Stimulated activated naive CD4-positive, alpha-beta T cell (primary cell): ENCODE data around the gene GDF11.

Source experiments
- DNase-seq, 6 experiments: peaks; one replicate each; lab custom pipeline; 2025; lab: John Stamatoyannopoulos, UW

Gene GDF11

DNA sequence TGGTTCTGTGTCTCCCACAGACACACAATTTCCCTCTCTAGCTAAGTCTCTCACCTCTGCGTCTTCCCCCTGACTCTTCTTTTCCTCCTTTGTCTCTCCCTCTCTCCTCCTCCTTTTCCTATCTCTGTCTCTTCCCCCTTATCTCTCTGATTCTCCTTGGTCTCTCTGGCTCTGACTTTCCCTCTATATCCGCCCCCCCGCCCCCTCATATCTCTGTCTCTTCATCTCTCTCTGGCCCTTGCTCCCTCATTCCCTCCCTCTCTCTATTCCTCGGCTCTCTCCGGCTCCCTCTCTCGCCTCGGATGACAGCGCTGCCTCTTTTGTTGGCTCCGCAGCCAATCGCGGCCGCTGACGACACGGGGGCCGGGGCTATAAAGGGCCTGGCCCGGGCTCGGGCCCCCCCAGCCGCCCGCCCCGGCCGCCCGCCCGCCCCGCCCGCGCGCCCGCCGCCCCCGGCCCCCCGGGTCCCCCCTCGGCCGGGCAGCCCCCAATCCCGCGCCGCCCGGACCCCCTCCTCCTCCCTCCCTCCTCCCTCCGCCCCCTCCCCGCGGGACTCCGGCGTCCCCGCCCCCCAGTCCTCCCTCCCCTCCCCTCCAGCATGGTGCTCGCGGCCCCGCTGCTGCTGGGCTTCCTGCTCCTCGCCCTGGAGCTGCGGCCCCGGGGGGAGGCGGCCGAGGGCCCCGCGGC lies at the start of gene GDF11:
TSS of gene GDF11 (plus strand) at position 404 of the 687 bp plus-strand sequence. CDS start at position 599, 195 bp downstream.
- peak; percentile 43 to 78 (median 61) for DNase-seq

DNA sequence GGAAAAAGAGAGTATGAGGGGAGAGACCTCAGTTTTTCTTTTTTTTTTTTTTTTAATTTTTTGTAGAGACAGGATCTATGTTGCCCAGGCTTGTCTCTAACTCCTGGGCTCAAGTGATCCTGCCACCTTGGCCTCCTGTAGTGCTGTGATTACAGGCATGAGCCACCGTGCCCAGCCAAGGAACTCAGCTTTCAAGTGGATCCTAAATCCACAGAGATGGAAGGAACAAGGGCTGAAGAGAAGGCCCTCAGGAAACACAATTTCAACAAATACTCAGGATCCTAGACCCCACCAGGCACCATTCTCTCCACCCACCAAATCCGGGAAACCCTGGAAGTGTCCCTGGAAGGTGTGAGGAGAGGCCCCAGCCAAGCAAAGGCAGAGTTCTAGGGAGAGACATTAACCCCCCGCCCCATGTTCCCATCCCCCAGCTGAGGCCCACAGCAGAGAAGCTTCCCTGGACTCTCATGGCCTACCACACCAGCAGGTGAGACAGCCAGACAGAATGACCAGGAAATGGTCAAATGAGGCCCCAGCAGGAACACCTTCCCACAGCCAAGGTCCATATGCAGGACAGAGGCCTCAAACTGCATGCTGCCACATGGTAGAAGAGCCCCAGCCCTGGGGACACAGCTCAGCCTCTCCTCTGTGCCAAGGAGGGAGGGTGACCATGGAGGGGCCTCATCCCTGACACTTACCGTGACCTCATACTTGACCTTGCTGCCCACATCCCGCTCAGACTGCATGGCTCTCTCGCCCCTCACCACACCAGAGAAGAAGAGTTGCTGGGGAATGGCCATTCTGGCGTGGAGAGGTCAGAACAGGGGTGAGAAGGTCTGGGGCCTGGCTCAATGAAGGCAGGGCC lies 49.4 kb upstream of the GDF11 start:
- no peak for DNase-seq

DNA sequence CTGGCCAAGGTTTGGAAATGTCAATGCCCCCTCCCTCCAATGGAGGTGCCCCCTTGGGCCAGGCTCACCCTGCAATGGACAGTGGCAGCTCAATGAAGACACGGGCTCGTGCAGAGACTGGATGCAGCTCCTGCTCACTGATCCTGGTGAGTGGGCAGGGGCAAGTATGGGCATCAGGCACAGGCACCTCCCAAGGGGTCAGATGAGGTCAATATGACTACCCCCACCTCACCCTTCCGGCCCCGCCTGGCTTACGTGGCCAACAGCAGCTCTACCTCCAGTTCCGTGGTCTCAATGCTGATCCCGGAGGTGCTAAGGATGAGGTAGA lies 48.8 kb upstream of the GDF11 start:
- no peak for DNase-seq

DNA sequence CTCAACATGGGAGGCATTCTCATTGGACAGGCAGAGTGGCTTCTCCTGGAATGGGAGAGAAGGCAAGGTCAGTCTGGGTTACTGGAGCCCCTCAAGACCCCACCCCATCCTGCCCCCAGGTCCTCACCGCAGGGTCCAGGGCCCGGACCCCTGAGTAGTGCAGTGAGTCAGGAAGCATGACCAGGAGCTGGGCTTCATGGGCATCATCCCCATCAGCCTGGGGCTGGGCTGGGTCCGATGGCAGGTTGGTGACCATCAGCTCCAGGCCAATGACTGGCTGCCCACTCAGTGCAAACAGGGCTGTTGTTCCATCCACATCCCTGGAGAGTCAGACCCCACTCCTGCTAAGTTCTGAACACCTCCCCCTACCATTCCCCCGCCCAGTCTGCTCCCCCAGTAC lies 48.3 kb upstream of the GDF11 start:
- no peak for DNase-seq

DNA sequence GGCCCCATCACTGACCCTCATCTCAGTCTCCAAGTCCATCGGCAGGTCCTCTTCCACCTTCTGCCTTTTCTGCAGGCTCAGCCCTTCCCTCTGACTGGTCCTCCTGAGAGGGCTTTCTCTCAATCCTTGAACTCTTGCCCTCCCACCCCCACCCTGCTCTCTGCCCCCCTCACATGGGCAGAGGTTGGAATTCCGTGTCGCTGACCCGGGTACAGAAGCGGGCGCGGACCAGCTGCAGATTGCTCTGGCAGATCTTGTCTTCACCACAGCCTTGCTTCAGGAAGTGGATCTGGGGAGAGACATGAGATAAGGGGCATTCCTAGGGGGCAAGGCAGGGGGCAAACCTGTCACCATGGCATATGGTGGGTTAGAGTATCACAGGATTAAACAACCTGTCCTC lies 47.6 kb upstream of the GDF11 start:
- DNase-seq, result no peak

DNA sequence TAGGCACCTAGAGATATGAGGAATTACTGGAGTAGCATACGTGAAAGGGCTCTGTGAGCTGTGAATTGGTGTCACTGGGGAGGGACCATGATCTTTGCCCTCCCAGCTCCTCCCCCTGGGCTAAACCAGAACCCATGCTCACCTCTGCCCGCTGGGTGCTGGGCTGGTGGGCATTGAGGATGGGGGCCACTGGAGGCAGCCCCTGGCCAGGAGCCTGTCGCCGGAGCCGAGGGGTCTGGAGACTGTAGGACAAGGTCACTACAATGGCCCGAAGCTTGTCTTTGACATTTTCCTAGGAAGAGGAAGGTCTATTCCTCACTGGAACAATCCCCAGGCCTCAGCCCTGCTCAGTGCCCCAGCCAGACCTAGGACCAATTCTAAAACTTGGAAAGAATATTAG lies 46.8 kb upstream of the GDF11 start:
- no peak for DNase-seq

DNA sequence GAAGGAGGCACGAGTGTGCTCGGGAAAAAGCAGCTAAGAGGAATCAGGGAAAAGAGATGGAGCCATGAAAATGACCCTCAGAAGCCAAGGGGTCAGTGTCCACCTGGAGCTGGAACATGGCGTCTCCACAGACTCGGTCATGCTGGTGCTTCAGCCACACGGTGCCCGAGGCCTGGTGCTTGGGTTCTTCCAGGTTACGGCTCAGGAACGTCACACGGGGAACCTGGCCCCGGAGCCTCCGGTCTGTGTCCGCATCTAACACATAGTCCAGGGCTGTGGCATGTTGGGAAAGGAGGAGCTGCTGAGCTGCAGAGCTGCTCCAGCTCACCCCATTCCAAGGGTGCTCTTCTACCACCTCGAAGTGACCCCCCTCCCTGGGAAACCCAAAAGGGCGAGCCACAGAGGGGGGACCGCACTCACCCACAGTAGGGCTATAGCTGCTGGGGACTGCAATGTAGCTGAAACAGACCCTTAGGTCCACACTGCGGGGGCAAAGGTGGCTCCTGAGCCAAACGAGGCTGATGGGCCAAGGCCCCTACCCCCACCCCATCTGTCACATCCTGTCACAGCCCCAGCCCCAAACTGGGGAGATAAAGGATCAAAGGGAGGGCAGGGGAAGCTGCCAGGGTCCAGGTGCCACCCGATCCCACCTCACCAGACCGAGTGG lies 46.0 kb upstream of the GDF11 start:
- no peak for DNase-seq

DNA sequence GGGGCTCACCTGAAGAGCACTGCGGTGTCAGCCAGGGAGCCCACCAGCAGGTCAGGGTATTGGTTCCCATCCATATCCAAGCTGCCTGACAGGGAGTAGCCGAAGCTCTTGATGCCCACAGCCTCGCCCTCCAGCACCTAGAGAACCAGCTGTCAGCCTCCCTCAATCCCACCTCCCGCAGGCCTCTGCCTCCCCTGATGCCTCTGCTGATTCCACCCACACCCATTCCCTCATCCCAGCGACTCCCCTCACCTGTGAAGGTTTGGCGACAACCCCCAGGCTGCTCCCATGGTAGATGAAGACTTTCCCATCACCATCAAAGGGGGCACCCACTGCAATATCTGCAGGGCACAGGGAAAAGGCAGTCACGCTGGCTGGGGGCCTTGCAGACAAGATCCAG lies 45.2 kb upstream of the GDF11 start:
- DNase-seq, result no peak

DNA sequence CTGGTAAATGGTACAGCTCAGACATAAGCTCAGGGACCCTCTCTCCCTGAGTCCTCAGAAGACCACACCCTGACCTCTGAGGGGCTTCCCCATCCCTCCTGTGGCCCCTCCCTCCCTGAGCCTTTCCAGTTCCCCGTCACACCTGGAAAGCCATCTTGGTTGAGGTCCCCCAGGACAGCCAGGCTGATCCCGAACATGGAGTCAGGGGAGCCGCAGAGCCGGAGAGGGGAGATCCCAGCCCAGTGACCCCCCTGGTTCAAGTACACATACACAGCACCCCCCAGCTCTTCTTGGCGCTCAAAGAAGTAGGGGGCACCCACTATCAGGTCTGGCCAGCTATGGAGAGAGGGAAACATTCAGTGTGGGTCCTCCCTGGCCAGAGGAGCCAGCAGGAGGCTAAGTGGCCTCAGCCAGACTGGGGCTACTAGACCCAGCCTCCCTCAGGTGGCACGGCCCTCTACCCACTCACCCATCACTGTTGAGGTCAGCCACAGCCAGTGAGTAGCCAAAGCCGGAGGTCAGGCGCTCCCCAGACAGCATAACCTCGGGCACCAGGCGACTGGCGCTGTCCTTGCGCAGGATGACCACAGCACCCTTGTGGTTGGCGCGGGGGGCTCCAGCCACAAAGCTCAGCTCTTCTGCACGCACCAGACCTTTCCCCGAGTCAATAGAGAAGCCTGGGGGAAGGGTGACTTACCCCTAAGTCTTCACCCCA lies 44.5 kb upstream of the GDF11 start:
- no peak for DNase-seq

DNA sequence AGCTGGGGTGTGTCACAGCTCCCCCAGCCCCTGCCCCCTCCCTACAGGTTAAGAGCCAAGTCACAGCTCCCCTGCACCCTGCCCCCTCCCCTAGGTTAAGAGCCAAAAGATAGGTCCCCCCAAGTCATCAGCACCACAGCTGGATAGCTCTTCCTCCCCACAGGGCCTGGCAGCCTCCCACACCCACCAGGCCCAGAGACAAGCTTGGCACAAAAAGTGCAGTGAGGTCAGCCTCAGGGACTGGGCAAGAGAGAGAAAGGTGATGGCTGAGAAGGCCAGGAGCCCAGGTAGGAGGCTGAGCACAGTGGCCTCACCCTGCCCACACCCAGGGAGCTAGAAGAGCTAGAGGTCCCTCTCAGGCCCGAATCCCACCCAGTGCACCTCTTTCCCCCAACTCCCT lies 44.0 kb upstream of the GDF11 start:
- no peak for DNase-seq

DNA sequence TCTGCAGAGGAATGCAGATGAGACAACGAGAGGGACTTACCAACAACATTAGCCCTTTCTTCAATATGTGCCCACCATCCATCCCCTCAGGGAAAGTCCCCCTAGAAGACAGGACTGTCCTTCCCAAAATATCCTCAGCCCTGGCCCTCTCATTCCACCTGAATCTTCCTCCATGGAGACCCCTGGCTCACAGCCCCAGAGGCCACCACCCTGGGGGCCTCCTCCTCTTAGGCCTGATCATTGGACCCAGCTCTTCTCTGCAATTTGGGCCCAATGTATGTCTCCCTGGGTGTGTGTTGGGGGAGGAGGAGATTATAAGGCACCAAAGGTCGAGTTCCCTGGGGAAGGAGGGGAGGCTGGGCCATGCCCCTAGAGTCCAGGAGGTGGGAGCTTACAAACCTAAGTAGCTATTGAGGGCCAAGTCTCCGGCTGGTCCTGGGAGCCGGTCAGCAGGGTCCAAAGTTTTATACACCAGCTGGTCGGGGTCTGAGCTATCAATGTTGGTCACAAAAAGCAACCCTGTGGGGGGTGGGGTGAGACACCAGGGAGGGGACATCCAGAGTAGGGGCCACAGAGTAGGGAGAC lies 43.4 kb upstream of the GDF11 start:
- no peak for DNase-seq

DNA sequence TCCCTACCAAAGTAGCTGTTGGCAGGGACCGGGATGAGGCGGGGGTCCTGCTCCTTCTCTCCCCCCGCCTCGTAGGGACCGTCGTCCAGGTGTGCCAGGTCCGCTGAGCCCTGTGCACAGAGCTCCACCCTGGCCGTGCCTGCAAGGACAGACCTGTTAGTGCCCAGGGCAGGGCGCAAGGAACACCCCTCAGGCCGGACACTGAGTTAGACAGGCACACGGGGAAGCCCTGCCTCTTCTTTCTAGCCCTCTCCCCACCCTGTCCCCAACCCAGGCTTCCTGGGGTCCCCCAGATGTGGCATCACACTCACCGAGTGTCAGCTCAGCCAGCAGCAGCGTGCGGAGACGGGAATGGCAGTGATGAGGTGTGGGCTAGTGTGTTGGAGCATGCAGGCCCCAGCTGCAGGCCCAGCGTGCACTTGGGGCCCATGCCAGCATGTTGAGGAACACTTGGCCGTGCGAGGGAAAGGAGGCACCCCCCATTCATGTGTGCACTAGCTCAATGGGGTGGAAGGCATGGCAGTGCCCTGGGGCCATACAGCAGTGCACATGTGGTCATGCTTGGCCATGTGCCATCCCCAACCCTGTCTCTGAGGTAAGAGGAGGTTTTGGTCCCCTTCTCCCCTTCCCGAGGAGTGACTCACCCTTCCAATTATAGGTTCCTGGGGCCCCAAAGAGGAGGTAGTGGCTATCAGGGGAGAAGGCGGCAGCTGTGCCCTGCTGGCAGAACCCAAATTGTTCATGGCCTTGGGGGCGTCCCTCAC lies 42.5 kb upstream of the GDF11 start:
- DNase-seq, result no peak

DNA sequence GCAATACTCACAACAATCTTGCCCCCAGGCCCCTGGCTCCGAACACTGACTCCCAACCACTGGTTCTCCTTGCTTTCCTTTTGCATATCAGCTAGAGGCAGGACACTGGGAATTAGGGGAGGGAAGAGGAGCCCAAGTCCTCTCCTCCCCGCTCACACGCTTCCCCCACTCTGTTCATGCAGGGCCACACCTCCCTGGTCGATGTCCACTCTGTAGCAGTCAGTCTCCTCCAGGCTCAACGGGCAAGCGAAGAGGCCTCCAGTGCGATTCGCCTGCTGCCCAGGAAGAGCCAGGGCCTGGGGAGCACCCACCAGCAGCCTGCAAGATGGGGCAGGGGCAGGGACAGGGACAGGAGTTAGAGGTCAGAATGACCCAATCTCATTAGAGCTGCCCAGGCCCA lies 40.1 kb upstream of the GDF11 start:
- no peak for DNase-seq

DNA sequence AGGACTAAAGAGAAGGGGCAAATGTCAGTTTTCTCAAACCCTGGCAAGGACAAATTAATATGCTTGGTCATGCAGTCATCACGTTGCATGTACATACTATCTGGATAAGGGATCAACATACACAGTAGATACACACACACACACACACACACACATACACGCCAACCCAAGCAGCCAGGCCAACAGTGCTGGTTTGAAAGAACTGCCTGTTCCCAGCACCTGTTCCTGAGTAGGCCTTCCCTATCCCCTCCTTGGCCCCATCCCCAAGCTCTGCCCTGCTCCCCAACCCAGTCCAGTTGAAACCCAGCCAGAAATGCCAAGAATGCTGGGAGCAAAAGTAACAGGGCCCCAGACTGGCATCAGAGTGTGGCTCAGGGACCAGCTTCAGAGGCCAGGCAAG lies 39.6 kb upstream of the GDF11 start:
- no peak for DNase-seq

DNA sequence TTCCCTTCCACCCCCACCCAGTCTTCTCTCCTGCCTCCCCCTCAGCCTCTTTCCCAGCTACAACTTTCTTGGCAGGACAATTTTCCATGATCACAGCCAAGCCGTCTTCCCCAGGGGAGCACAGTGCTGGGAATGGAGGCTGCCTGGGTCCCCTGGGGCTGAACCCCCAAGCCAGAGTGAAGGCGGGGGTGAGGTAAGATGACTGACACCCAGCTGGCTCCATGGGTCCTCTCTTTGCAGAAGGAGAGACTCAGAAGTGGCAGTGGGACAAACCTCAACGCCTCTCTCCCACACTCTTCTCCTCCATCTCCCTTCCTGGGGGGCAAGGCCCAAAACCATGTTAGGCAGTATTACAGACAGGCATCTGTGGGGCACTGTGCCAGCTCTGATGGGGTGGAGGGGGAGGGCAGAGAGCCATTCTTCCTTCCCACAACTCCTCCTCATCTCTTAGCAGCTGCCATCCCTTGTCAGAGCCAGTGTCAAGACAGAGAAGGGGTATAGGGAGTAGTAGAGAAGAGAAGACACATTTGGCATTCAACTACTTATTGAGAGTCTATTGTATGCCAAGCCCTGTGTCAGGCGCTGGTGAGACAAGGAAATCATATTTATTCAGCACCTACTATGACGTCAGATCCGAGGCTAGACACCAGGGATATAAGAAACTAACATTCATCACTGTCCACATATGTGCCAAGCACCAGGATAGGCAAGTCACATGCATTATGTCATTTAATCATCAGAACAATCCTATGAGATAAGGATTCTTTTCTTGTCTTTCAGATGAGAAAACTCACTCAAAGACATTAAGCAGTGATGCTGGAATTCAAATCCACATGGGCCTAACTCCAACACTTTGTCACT lies 38.8 kb upstream of the GDF11 start:
- DNase-seq, result no peak

DNA sequence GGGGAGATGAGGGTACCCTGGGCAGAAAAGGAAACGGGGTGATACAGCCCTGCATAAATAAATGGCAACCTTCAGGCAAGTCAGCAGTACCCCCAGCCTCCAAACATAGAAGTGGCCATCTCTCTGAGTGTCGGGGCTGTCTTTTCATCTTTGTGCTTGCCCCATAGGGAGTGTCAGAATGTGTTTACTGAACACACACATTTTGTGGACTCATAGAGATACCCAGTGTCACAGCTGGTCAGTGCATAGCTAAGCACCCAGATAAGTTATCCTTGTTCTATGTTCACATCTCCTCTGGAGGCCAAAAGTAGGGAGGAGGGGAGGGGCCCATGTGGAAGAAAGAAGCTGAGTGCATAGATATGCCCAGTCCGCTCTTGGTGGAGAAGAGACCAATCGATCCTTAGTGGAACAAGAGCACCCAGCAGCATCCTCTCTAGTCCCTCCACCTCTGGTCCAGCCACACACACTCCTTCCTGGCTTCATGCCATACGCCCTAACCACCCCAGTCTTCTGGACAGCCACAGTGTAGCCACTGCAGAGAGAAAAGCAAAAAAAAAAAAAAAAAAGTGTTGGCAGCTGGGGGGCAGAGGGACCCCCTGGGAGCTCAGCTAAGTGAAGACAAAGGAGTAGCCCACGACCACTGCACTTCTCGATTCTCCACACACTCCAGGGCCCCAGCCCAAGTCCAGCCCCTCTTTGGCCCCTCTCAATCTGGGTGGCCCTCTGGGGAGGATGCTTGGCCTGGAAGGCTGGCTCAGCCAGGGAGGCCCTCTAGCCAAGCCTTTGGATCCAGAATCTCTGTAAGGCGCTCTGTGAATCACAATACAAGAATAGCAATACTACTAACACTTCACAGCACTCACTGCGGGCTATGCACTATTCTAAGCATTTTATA lies 37.9 kb upstream of the GDF11 start:
- DNase-seq, result no peak

DNA sequence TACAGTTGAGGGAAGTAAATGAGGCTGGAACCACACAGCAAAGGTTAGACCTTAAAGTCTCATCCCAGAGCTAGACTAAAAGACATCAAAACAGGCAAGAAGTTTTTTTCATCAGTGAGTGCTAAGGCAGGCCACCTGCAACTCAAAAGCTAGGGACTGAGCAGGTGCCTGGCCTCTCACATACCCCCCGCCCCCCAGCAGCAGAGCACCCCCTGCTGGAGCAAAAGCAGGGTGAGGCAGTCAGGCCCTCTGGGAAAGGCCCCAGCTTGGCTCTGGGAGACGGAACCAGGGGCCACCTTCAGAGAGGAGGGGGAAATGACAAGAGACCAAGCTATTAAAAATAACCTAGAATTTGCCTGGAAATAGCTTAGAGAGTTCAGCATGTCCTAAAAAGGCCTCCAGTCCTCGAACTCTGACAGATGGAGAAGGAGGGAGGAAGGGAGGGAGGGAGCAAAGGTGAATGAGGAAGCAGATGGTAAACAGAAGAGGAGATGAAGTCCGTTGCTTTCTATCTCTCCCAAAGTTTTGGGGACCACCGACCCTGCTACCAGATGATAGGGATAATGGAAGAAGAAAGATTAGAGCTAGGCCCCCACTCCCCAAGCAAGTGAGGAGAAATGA lies 37.0 kb upstream of the GDF11 start:
- no peak for DNase-seq

DNA sequence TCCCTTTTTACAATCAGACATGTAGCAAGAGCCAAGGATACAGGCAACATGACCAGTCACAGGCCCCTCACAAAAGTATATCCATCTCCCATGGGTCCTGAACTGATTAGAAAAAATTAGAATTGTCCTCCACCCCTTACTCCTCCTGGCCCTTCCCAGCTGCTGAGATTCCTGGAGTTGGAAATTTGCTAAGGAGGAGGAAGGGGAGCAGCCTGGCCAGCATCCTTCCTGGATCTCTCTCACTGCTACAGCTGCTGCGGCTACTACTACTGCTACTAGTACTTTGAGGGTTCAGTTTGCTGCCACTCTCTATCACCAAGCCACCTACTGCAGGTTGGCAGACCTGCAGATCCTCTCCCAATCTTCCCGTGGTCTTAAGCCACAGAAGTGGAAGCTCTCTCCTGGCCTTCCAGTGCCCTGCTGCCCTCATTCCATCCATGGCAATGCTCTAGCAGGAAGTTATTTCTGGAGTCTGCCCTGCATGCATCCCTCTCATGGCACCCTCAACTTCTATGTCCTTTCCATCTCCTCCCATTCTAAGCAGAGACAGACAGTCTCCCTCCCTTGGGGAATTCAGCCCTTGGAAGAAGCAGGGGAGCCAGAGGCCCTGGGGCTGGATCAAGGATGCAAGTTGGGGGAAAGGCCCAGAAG lies 36.2 kb upstream of the GDF11 start:
- no peak for DNase-seq
